NCI-H524 treated with DMSO at 0.1 percent for 48 hours (cell line): Measurements from ENCODE around the gene PPIH.
"Not testable (repeated sequence)": the region's sequence is repeated elsewhere in the genome, so short reads cannot be mapped to it uniquely, and the experiment has no call there.

Experiments used
- DNase-seq: peaks from one replicate; lab custom pipeline; 2025; lab: John Stamatoyannopoulos, UW

The PPIH gene

DNA sequence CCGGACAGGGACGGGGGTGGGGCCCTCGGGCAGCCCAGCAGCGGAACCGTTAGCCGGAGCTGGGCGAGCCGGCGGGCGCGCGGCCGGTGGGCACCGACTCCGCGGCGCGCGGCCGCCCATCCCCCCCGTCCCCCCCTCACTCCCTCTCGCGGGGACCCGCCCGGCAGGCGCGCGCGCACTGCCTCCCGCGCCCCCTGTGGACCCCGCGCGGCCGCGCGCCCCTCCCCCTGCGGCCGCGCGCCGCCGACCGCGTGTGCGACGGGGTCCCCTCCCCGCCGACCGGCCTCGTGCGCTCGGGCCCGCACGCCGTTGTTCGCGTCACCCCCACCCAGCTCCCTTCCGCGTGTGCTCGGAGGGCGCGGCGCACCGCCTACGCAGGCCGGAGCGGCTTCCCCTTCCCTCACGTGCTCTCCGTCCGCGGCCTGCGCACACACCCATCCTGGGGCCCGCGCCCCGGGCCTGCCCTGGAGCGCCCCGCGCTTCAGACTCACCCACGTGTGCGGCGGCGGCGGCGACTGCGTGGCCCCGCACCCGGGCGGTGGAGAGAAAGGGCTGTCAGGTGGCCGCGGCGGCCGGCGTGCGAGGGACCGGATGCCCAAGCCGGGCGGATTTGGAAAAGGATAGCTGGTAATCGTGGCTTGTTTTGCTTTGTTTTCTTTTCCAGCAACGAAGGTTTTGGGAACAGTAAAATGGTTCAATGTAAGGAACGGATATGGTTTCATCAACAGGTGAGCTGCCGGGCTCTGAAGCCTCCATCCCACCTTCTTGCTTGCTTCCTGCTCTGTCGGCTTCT, 24.7 kb downstream of the PPIH start:
- DNase-seq: no peak

DNA sequence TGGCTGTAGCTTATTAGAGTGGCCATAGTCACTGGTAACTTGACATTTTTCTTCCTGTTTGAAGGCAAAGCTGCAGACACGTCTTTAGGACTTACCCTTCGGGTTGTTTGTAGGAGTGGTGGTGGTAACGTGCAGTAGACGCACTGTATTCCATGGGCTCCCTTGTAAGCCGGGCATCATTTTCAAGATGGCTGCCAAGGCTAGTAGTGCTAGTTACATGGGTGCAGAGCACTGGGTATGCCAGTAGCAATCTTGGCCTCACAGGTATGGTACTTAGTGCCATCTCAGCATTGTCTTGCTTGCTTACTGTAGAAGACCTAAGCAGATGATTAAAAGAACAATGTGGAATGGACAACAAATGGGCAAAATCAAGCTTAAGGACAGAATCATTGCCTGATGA, 25.9 kb downstream of the PPIH start:
- no peak for DNase-seq

DNA sequence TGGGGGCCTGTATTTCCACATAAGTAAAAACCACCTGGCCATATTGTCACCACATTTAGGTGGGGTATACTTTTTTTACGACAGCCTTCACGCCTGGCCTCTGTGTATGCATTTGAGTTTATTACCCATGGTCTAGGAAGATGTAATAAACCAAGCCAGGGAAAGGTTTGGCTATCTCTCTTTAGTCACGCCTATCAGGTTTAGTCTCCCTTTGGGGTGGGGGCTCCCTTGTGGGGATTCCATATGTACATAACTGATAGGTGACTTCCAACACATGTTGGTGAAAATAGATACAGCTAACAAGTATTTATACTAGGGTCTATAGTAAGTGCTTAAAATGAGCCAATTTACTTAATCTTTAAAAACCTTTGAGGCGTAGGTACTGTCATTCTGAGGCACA, 28.2 kb downstream of the PPIH start:
- no peak for DNase-seq

DNA sequence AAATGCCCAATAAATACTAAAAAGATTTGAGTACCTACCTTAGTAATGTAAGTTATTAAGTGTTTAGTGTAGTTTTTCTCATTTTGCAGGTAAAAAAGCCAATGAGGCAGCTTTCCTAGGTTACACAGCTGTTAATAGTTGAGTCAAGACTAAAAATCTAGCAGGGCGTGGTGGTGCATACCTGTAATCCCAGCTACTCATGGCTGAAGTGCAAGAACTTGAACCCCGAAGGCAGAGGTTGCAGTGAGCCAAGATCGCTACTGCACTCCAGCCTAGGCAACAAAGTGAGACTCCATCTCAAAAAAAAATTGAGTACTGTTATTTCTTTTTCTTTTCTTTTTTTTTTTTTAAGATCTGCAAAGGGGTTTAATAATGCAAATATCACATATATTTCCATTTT, 31.7 kb downstream of the PPIH start:
- no peak for DNase-seq

DNA sequence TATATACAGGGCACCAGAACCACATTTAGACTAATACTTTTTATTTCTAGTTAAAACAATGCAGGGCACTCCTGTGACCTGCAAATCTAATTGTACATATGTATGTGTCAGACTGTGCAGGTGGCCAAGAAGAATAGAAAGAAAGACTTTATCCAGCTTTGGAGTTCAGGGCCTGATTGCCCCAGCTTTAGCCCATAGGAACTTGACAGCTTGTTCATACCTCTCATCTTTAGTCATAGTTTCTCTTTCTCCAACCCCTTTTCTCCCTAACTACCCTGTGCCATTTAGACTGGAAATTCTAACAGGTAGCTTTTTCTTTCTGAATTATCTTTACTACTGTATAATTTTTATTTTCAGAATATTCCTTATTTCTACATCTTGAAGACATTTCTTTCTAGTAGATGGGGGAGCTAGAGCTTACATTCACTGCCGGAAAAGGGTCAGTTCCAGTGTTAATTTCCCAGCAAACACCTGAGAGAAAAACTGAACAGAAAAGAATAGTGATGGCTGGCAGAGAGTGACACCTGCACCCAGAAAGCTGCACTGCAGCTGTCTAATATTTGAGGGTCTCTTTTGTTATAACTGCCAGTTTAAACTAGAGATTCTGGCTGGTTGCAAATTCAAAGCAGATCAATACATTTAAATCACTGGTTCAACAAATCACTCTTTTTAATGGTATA, 32.4 kb downstream of the PPIH start:
- DNase-seq: no peak

DNA sequence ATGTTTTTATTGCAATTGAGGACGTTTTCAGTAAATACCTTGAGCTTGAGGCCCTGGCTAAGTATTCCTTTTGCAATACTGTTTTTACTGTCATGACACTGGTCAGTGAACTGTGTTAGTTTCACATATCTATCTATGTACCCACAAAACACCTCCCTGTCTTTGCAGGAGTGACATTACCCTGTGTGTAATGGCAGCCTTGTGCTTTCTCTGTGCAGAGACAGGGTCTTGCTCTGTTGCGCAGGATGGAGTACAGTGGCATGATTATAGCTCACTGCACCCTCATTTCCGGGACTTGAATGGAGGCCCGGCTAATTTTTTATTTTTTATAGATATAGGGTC, 32.9 kb downstream of the PPIH start:
- DNase-seq: no peak

DNA sequence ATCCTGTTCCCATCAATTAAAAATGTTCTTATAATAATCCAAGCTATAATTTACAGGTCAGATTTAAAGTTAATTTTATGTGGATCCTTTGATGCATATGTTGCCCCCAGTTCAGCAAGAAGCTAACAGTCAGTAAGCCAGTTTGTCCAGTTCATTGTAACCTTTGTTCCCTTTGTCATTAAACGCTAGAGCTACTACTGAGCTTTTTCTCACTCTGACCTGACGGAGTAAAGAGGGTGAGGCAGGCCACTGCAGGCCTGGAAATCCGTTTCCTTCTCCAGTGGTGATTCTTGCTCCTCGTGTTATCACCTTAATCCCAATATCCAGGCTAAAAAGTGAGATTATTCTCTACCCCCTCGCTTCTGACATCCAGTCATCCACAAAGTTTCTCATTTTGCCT, 34.2 kb downstream of the PPIH start:
- DNase-seq: no peak

DNA sequence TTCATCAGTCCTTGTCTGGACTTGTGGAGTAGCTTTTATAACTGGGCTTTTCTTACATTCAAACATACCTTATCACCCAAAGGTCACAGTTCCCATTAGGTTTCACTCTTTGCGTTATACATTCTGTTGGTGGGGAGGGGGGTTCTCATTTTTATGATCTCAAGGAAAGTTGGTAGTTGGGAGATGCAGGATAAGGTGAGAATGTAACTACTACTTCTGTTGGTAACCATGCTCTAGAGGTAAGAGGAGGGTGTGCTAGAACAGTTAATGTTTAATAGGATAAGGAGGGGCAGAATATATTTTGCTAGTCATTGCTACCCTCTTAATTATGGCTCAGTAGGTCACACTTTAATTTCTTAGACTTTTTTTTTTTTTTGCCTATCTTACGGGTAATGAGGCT, 34.7 kb downstream of the PPIH start:
- DNase-seq: no peak

DNA sequence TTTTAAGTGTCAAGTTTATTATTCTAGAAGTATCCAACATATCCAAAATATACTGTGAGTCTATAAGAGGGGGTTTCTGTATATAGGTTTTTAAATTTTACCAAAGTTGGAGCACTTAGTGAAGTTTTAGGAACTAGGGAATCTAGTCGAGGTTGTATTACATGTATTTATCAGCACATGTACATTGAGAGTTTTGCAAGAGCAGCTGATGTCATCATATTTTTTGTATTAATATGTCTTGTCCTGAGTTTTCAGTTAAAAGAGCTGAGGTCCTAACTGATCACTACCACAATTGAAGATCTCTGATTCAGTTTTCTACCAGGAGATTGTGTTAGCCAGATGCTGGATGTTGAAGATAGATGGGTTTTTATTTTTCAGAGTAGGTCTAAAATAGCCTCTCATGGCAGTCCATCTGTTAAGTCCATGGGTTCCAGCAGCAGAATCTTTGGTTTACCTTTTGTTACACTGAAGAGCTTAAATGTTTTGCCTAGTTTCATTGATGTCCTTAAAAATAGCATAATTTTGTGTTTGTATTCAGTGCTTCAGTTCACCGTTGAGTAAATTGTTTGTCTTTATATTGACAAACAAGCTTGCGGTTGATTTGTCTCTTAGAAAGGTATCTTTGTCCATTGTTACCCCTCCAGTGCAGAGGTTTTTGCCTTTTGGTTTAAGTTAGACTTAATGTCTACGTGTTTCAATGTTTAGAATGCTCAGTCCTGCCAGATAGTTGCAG, 40.0 kb downstream of the PPIH start:
- DNase-seq: no peak

DNA sequence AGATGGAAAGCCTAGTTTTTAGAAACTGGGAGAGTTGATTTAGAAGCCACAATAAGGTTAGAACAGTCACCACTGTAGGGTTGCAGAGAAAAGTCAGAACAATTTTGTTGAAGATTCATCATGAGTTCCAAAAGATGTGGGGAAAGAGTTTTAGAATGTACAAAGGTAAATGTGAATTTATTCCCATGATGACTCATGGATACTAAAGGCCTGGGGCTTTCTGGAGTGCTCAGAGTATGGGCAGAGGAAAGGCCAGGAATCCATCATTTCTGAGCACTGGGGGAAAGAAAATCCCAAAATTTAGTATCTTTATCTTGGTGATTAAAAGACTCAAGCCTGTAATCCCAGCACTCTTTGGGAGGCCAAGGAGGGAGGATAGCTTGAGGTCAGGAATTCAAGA, 41.8 kb downstream of the PPIH start:
- DNase-seq: no peak

DNA sequence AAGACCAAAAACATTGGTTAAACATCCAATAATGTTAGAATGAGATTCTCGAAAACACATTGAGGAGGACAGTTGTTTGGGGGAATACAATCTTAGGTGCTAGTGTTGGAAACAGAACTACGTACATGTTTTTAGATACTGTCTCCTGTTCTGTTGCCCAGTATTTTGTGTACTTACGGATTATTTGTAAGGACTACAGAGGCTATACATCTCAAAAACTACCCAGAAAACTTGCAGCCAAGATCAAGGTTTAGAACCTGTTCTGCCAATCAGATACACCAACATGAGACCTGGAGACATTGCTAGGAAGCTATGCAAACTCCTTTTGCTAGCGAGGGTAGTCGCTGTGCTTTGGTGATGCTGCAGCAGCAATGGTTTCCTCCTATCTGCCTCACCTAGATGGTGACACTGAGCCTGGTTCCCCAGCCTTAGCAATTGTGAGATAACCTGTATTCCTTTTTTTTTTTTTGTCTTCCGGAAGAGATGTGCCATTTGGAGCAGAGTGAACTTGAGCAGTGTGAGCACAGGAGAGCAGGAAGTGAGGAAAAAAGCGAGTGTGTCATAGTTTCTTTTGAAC, 45.8 kb downstream of the PPIH start:
- DNase-seq: no peak

DNA sequence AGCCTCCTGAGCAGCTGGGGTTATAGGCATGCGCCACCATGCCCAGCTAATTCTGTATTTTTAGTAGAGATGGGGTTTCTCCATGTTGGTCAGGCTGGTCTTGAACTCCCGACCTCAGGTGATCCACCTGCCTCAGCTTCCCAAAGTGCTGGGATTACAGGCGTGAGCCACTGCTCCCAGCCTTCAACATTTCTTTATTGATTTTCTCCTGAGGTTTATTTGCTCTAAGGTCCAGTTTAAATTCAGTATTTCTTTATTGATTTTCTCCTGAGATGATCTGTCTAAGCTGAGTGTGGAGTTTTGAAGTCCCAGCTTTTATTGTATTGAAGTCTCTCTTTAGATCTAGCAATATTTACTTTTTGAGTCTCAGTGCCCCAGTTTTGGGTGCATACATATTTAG, 54.6 kb downstream of the PPIH start:
- not testable (repeated sequence) for DNase-seq

DNA sequence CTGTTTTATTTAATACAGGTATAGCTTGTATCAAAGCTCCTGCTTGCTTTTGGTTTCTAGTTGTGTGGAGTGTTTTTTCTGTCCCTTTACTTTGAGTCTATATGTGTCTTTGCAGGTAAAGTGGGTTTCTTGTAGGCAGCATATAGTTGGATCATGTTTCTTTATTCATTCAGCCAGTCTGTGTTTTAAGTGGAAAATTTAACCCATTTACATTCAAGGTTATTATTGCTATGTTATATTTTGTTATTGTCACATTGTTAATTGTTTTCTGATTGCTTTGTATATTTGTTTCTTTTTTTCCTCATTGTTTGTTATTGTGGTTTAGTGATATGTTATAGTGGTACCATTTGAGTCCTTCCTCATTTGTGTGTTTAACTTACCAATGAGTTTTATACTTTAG, 55.1 kb downstream of the PPIH start:
- no peak for DNase-seq

DNA sequence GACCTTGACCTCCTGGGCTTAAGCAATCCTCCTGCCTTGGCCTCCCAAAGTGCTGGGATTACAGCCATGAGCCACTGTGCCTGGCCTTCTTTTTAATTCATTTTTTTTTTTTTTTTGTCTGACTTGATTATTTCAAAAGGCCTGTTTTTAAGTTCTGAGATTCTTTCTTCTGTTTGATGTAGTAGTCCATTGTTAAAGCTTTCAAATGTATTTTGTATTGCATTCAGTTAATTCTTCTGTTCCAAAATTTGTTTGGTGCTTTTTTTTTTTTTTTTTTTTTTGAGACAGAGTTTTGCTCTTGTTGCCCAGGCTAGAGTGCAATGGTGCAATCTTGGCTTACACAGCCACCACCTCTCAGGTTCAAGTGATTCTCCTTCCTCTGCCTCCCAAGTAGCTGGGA, 56.2 kb downstream of the PPIH start:
- not testable (repeated sequence) for DNase-seq

DNA sequence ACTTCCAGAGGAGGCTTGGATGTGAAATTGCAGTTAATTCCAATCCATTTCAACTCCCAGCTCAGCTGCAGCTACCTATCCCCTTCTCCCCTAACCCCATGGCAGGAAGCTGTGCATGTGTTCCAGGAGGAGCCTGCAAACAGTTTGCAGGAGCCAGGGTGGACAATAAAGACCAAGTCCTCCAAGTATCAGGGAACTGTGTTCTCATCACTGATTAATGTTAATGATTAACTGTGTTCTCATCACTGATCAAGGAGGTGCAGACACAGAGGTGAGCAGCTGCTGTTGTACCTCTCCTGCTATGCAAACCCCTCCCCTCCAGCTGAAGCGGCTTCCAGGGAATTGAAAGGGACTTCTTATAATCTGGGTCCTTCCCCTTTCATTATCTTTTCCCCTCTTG, 62.6 kb downstream of the PPIH start:
- no peak for DNase-seq

DNA sequence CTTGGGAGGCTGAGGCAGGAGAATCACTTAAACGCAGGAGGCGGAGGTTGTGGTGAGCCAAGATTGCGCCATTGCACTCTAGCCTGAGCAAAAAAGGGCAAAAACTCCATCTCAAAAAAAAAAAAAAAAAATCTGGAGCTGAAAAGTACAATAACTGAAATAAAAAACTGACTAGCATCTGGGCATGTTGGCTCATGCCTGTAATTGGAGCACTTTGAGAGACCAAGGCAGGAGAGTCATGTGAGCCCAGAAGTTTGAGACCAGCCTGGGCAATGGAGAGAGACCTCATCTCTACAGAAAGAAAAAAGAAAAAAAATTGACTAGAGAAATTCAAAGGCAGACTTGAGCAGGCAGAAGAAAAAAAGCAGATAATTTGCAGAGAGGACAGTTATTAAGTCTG, 63.7 kb downstream of the PPIH start:
- no peak for DNase-seq

DNA sequence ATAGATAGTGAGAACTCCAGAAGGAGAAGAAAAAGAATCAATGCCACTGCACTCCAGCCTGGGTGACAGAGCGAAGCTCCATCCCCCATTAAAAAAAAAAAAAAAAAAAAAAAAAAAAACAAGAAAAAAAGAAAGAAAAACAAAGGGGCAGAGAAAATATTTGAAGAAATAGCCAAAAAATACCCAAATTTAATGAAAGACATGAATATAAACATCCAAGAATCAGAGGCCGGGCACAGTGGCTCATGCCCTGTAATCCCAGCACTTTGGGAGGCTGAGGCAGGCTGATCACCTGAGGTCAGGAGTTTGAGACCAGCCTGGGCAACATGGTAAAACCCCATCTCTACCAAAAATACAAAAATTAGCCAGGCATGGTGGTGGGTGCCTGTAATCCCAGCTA, 64.2 kb downstream of the PPIH start:
- not testable (repeated sequence) for DNase-seq

DNA sequence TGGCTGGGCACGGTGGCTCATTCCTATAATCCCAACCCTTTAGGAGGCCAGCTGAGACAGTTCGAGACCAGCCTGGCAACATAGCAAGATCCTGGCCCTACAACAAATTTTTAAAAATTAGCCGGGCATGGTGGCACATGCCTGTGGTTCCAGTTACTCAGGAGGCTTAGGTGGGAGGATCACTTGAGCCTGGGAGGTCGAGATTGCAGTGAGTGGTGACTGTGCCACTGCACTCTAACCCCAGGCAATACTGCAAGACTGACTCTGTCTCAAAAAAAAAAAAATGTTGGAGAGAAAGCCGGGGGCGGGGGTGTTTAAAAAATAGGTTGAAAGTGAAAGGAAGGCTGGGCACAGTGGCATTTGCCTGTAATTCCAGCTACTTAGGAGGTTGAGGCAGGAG, 65.3 kb downstream of the PPIH start:
- no peak for DNase-seq

DNA sequence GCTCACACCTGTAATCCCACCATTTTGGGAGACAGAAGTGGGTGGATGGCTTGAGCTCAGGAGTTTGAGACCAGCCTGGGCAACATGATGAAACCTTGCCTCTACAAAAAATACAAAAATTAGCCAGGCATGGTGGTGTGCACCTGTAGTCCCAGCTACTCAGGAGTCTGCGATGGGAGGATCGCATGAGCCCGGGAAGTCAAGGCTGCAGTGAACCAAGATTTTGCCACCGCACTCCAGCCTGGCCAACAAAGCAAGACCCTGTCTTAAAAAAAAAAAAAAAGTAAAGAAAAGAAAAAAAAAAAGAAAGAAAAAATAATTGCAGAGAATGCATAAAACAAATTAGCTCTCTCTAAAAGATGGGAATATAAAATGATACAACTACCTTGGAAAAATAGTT, 67.6 kb downstream of the PPIH start:
- not testable (repeated sequence) for DNase-seq
